Epithelial cell of prostate (primary cell): Measurements from ENCODE around the gene PTPRS.

Experiments used
- DNase-seq: peaks from one replicate; pipeline ENCODE4 v3.0.0-alpha.2; 2011; ENCODE audit warnings: low read depth, low spot score
- H3K27ac ChIP-seq: fragments of 450-650 bp; 2 replicates; pipeline ENCODE4 v1.5.1; 2017; ENCODE audit warnings: mild to moderate bottlenecking

PTPRS gene

DNA sequence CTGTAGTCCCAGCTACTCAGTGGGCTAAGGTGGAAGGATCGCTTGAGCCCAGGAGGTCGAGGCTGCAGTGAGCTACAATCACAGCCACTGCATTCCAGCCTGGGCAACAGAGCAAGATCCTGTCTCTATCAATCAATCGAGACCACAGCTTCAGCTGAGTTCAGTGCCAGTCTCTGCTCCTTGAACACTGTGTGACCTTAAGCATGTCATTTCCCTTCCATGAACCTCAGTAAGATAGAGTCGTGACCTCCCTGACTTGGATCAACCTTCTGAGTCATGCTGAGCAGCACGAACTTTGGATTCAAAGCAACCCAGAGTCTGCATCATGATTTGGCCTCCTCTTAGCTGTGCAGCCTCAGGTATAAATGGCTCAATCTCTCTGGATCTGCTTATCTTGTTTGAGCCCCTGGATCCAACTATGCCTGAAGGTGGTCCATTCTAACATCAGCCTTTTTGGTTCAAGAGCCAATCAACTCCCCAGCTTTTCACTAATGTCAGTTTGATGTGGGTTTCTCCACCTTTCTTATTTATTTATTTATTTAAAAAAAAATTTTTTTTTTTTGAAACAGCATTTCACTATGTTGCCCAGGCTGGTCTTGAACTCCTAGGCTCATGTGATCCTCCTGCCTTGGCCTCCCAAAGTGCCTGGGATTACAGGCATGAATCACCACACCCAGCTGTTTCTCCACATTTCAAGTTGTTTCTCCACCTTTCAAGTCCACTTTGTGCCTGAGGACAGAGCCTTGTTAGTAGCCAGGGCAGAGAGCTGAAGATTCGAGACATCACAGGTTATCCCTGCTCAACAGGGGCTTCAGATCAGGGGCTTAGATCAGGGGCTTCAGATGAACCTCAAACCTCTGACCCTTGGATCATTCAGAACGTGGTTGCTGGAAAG is 26.4 kb downstream of the PTPRS start:
- no peak for DNase-seq

DNA sequence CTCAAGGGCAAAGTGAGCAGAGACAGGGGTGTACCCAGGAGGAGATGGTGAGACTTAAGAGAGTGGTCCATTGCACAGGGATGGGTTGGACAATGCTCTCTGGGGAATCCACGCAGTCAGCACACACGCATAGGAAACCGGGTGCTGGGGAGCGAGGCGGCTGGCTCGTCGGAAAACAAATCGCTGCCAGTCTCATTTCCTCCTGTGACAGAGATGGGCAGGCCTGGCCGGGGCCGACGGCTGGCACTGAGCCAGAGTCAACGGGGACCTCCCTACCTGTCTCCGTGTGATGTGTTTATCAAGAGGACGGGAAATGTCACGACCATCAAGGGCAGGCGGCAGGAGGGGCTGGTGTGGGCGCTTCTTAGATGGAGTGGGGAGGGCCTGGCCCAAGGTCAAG is 27.3 kb downstream of the PTPRS start:
- DNase-seq: no peak
- H3K27ac ChIP-seq: no peak overlapping the region

More for the DNA sequence above, 26.4 kb downstream of the PTPRS start:
- no peak overlapping the region for H3K27ac ChIP-seq

DNA sequence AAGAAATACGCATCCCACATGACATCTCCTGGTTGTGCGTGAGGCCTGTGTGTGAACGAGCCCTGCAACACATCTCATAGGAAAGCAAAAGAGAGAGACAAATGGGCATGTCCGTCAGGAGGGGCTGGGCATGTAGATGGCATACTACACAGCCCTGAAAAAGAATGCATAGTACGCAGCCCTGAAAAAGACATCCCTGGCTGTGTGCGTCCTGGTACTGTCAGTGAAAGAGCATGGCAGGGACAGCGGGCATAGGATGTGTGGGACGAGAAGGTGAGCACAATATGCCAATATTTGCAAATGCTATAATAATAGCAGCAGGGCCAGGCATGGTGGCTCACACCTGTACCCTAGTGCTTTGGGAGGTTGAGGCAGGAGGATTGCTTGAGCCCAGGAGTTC is 28.6 kb downstream of the PTPRS start:
- no peak for DNase-seq

DNA sequence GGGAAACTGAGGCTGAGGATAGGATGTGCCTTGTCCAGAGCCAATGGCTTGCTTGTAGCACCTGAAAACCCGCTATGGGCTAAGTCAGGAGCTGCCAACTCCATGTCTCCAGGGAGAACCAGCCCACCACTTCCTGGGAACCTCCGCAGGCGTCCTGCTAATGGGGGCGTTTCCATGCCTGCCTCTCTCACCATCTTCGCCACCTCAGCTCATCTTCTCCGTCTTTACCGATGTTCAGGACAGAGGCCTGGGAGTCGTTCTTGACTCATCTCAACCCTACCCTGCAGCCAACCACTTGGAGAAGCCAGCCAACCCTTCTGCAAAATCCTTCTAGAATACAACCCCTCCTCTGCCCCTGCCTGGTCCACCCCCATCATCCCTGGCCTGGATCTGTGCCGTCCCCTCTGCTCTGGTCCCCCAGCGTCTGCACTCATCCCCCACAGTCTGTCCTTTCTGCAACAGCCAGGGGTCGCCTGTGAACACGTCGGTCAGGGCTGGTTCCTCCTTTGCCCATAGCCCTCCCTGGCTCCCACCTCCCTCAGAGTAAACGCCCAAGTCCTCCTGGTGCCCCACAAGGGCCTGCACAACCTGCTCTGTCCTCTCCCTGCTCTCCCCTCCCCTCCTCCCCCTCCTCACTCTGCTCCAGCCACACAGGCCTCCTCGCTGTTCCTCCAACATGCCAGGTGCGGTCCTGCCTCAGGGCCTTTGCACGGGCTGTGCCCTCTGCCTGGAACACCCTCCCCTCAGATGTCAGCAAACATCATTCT is 31.0 kb downstream of the PTPRS start:
- no peak for DNase-seq
- no peak overlapping the region for H3K27ac ChIP-seq

More for the DNA sequence above, 28.6 kb downstream of the PTPRS start:
- no peak overlapping the region for H3K27ac ChIP-seq

DNA sequence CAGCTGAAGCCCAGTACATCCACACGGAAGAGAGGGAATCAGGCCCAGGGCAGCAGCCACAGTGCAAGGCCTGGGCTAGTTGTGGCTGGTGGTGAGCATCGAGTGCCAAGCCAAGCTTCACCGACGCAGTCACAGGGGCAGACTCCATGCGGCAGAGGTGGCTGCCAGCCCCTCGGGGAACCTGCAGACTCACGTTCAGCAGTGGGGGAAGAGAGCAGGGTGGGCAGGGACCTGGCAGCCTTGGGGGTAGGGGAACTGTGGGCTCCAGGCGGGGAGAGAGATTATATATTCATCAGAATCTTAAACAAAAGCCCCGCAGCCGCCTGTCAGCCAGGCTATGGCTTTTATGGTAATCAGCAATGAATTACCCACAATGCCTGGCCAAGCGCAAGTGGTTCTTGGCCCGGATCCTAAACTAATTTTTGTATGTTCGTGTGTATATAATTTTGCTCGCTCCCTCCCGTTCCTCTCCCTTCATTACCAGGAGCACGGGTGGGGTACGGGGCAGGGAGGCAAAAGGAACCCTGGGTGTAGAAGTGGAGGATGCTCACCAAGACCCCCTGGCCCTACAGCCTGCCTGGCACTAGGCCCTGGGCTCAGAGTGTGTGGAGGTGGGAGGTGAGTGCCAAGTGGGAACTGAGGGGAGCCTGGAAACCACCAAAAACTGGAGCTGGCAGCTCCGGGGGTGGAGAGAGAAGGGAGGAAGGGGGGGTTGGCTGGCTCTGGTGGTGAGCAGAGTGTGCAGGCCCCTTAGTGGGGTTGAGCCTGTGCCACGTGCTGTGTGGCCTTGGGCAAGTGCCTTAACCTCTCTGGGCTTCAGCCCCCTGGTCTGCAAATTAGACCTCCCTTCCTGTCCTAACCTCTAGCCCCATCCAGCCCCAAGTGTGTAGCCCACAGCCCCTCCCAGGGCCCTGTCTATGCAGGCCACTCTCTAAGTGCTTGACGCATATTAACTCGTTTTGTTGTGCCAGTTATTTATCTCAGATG is 31.9 kb downstream of the PTPRS start:
- peak; percentile 68 for DNase-seq
- H3K27ac ChIP-seq: peak overlapping the region; percentile 22

DNA sequence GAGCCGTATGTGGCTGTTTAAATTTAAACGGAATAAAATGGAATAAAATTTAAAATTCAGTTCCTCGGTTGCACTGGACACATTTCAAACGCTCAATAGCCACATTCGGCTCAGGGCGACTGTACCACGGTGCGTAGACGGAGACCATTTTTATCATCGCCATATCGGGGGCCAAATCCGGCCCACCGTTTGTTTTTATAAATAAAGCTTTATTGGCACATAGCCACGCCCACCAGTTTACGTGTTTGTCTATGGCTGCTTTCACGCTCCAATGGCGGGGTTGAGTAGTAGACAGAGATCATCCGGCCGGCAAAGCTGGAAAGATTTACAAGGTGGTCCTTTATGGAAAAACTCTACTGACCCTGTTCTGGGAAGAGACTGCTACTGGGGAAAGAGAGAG is 33.0 kb downstream of the PTPRS start:
- no peak overlapping the region for H3K27ac ChIP-seq
- DNase-seq: no peak

DNA sequence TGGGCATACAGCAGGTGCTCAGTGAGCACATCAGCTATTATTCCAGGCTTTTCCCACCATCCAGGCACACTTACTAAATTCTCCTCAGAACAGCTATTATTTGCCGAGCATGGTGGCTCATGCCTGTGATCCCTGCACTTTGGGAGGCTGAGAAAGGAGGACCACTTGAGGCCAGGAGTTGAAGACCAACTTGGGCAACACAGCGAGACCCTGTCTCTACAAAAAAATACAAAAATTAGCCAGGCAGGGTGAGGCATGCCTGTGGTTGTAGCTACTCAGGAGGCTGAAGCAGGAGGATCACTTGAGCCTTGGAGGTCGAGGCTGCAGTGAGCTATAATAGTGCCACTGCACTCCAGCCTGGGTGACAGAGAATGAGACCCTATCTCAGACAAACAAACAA is 35.4 kb downstream of the PTPRS start:
- DNase-seq: no peak
- H3K27ac ChIP-seq: no peak overlapping the region

DNA sequence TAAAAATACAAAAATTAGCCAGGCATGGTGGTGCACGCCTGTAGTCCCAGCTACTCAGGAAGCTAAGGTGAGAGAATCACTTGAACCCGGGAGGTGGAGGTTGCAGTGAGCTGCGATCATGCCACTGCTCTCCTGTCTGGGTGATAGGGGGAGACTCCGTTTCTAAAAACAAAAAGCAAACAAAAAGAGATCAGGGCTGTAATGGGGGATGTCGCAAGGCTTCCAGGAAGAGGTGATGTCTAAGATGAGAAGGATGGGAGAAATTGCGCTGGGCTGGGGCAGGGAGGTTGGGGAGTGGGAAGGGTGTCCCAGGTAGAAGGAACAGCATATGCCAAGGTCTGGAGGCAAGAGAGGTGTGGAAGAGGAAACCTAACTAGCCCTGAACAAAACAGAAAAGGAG is 36.1 kb downstream of the PTPRS start:
- no peak overlapping the region for H3K27ac ChIP-seq
- DNase-seq: no peak

DNA sequence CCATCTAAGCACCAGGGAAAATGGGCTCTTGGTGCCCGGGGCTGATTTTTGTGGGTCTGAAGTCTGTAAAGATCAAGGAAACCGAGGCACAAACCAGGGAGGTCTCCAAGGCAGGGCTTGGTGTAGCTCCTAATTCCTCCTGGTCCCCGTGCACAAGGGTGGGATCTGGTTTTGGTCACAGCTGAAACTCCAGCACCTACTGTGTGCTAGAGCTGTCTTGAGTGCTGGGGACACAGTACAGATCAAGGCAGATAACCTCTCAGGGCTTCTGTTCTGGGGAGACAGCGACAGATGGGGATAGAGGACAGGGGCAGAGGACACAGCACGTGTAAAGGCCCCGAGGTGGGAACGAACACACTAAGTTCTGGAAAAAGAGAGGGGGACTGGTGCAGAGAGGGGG is 37.4 kb downstream of the PTPRS start:
- H3K27ac ChIP-seq: no peak overlapping the region
- no peak for DNase-seq

DNA sequence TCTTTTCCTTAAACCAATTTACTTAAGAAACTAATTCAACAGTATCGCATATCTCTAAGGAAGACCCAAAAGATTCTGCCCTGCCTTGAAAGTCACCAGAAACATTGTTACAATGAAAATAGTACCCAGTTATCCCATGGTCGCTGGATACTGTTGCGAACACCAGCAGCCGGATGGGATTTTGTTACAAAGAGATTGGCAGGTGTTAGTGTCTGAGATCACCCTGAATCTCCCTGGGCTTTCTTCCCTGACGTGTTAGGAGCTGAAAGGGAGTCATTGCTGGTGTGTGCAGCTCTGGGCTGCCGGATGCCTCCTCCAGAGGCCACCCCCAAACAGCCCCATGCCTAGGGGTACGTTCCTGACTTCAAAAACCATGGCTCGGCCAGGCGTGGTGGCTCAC is 38.2 kb downstream of the PTPRS start:
- H3K27ac ChIP-seq: no peak overlapping the region
- no peak for DNase-seq

DNA sequence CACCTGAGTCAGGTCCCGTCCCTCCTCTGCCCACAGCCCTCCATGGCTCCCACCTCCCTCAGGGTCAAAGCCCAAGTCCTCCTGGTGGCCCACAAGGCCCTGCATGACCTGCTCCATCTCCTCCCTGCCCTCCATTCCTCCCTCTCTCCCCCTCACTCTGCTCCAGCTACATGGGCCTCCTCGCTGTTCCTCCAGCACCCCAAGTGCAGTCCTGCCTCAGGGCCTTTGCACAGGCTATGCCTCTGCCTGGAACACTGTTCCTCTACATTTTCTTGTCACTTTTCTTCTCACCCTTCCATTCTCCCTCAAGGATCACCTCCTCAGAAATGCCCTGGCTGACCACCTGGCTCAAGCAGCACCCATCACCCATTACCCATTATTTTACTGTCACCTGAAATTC is 41.5 kb downstream of the PTPRS start:
- no peak for DNase-seq

DNA sequence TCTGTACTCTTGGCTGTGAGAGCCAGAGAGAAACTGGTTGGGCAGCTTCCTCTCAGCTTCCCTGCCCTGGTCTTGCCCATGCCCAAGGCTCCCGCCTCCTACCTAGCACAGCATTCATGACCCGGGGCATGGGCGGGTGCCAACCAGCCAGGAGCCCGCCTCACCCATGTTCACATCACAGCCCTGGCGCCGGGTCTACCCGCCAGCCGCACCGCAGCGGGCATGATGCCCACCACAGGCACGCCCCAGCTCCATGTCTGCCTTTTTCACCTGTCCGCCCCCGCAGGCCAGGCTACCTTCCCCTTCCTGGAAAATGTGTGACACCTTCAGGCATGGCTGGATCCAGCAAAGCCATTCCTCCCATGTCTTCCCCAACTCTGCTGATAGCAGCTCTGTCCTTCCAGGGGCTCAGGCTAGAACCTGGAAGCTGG is 42.1 kb downstream of the PTPRS start:
- H3K27ac ChIP-seq: no peak overlapping the region
- peak; percentile 43 for DNase-seq

More for the DNA sequence above, 41.5 kb downstream of the PTPRS start:
- no peak overlapping the region for H3K27ac ChIP-seq

DNA sequence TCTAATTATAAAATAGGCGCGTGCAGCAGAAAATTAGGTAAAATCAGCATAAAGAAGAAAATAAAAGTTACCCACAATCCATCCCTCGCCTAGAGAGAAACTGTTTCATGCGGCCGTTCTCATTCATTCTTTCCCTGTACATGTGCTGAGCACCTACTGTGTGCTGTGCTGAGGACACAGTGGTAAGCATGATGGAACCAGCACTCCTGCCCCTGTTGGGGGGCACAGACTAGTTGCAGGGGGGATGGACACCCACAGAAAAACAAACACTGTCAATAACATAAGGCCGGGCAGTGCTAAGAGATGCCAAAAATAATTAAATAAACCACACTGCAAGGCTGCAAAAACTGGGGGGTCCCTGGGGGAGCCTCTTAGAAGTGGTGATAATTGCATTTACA is 43.3 kb downstream of the PTPRS start:
- DNase-seq: no peak

DNA sequence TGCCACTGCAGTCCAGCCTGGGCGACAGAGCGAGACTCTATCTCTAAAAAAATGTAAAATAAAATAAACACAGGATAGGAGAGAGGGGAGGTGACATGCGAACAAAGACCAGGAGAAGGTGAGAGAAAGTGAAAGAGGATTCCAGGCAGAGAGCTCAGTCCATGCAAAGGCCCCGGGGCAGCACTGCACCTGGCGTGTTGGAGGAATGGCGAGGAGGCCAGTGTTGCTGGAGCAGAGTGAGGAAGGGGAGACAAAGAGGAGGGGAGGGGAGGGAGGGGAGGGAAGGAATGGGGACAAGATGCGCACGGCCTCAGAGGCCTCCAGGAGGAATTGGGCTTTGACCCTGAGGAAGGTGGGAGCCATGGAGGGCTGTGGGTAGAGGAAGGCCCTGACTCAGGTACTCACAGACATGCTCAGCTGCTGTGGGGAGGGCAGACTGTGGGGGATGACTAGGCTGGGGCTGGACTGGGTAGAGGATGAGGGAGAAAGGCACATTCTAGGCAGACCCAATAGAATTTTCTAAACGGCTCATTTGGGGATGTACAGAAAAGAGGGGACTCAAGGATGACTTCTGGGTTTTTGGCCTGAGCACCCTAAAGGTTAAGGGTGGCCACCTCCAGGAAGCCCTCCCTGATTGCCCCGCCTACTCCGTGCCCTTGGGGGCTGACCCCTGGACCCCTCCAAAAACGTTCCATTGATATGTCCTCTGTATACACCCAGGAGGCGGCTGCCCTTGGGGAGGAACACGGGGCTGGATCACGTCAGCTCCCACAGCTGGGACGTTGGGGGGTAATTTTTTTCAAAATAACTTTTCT is 43.9 kb downstream of the PTPRS start:
- no peak overlapping the region for H3K27ac ChIP-seq

More for the DNA sequence above, 43.3 kb downstream of the PTPRS start:
- H3K27ac ChIP-seq: no peak overlapping the region

DNA sequence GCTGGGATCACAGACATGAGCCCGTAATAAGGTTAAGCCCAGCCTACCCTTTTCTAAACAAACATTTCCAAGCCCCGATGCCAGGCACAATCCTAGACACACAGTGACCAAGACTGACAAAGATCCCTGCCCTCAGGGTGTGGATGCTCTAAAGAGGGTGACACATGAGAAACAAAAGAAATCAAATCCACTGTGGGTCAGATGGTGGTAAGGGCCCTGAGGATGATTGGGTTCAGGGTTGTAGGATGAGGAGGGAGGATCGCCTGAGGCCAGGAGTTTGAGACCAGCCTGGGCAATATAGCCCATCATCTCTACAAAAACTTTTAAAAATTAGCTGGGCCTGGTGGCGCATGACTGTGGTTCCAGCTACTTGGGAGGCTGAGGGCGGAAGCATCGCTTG is 44.6 kb downstream of the PTPRS start:
- H3K27ac ChIP-seq: no peak overlapping the region
- no peak for DNase-seq

More for the DNA sequence above, 43.9 kb downstream of the PTPRS start:
- no peak for DNase-seq

DNA sequence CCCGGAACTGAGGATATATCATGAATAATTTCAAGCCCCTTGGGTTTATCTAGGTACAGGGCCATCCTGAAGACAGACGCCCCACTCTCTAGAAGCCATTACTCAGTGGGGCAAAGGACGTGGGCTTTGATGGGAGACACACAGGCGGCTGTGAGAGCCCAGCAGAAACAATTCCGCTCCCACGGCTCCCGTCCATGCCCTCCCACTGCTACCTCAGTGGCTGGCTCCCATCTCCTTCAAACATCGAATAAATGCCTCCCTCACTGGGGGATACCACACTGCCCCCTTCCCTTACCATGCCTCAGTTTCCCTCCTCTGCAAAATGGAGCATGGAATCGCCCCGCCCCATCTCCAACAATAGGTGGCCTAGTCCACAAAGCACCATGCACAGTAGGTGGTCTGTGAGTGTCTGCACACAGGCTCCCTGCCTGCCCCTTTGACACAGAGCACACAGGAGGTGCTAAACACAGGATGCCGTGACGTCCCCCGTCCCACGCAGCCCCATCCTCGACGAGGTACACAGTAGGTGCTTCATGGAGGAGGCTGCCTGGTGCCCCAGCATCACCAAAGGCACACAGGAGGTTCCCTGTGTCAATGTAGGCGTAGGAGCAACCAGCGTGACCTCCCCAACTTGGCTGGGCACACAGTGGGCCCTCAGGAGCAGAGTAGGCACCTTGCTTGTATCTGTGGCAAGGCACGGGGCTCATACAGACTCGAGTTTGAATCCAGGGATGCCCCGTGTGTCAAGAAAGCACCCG is 46.0 kb downstream of the PTPRS start:
- no peak overlapping the region for H3K27ac ChIP-seq

DNA sequence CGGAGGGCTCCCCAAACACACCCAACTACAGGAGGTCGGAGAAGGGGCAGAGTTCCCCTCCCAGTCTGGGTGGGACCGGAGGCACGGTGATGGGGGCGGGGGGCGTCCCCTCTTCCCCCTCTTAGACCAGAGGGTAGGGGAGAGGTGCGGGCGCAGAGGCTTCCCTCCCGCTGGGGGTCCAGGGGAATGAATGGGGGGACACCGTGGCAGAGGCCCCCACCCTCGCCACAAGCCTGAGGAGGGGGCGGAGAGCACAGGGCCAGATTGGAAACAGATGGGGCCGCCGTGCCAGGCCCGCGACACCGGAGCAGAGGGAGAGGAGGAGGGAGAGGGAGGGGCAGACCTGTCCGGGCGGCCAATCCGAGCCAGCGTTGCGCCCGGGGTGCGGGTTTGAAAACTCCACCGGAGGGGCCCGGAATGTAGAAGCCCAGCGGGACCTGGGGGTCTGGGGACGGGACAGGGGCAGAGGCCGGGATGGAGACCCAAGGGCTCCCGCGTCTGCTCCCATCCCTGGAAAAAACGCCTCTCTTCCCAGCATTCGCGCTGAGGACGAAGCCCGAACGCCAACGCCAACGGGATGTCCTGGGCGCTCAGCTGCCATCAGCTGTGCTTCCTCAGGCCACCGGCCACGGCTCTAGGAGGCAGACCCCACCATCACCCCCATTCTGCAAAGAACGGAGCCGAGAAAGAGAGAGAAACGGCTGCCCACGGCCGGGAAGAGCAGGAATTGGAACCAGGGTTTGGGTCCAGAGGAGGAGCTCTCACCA is 46.8 kb downstream of the PTPRS start:
- DNase-seq: no peak

More for the DNA sequence above, 46.0 kb downstream of the PTPRS start:
- no peak for DNase-seq

More for the DNA sequence above, 46.8 kb downstream of the PTPRS start:
- no peak overlapping the region for H3K27ac ChIP-seq
